SW 1271 (cell line): ENCODE data around the gene THAP8.

Experiments
- DNase-seq, 2 experiments: peaks; one replicate each; lab custom pipeline; 2025; lab: John Stamatoyannopoulos, UW

Gene THAP8

GRCh38 chr19:36054119-36054732 lies at the start of gene THAP8:
TSS of gene THAP8 (minus strand) at chr19:36054285. CDS start at chr19:36054217, 68 bp downstream.
- peak; percentile 90 to 95 for DNase-seq

- no peak for DNase-seq
These were observed 49.0 kb upstream of the THAP8 start for GRCh38 chr19:36103040-36103626.

GRCh38 chr19:36101550-36102327 lies 47.7 kb upstream of the THAP8 start:
- no peak for DNase-seq

- no peak for DNase-seq
These were observed 46.4 kb upstream of the THAP8 start for GRCh38 chr19:36100476-36100875.

- no peak for DNase-seq
These were observed 45.2 kb upstream of the THAP8 start for GRCh38 chr19:36099166-36099785.

GRCh38 chr19:36097036-36097435 lies 43.0 kb upstream of the THAP8 start:
- DNase-seq = no peak

- no peak for DNase-seq
These were observed 39.6 kb upstream of the THAP8 start for GRCh38 chr19:36093687-36094086.

- DNase-seq = no peak
These were observed 39.1 kb upstream of the THAP8 start for GRCh38 chr19:36093146-36093662.

- no peak for DNase-seq
These were observed 38.5 kb upstream of the THAP8 start for GRCh38 chr19:36092566-36092965.

GRCh38 chr19:36090910-36091695 lies 37.0 kb upstream of the THAP8 start:
- DNase-seq = no peak

- no peak for DNase-seq
These were observed 35.8 kb upstream of the THAP8 start for GRCh38 chr19:36089847-36090246.

GRCh38 chr19:36086326-36086725 lies 32.2 kb upstream of the THAP8 start:
- no peak for DNase-seq

GRCh38 chr19:36084231-36085009 lies 30.3 kb upstream of the THAP8 start:
- no peak for DNase-seq

- no peak for DNase-seq
These were observed 28.8 kb upstream of the THAP8 start for GRCh38 chr19:36082916-36083315.

- no peak for DNase-seq
These were observed 27.8 kb upstream of the THAP8 start for GRCh38 chr19:36081894-36082293.

GRCh38 chr19:36081385-36081784 lies 27.3 kb upstream of the THAP8 start:
- no peak for DNase-seq

- no peak for DNase-seq
These were observed 25.4 kb upstream of the THAP8 start for GRCh38 chr19:36079389-36079945.

- DNase-seq = no peak
These were observed 19.2 kb upstream of the THAP8 start for GRCh38 chr19:36073121-36073876.

GRCh38 chr19:36072081-36072480 lies 18.0 kb upstream of the THAP8 start:
- no peak for DNase-seq
